Stimulated activated CD4-positive, alpha-beta T cell treated with anti-CD3 and anti-CD28 coated beads, TNF-alpha, amount 100 ng/mL, for 48 hours (primary cell): ENCODE data around the gene FGF1.

Experiments used
- DNase-seq, 3 donors: peaks; one replicate each; pipeline ENCODE4 v3.0.0-alpha.2; 2020; ENCODE audit warnings: low read depth in 3 of 3

FGF1 gene

DNA sequence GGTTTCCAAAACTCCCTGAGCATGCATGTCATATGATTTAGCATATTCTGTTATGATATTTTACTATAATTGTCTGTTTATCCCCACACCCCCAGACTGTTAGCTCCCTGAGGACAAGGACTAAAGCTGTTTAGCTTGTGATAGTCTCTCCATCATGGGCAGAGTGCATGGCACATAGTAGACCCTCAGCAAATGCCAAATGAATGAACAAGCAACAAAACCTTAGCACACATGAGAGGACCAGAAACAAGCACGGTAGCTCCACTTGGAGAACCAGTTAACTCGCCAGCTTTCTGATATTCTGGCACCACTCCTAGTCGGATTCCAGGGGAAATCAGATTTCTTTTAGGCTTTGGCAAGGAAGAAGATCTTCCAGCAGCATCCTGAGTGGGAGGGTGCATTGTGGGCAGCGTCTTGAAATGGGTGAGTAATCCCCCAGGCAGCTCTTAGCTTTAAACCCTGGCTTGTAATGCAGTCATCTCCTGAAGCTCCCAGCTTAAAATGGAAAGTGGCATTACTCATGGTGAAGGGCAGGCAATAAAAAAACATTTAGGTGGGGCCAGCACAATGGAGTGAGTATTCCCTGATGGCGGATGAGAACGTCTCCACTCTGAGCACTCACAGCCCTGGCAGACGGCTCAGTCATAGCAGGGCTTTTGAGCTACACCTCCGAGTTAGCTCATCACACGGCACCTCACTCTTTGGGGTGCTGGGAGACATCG, 41.1 kb downstream of the FGF1 start:
- no peak for DNase-seq

DNA sequence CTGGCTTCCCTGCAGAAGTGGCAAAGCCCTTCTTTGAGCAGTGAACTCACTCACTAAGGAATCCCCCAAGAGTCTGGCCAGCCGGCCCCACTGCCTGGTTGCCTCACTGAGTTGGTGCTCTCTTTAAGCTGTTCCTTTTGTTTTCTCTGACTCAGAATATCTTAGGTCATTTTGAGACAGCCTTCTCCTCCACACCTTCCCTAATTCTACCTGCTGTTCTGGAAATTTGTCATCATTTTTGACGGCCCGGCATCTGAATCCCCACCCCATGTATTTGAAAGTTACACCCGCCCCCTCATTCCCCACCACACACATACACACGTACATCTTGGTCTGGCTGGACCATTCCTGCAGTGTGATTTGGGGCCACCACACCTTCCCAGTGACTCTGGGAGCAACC, 41.8 kb downstream of the FGF1 start:
- no peak for DNase-seq

DNA sequence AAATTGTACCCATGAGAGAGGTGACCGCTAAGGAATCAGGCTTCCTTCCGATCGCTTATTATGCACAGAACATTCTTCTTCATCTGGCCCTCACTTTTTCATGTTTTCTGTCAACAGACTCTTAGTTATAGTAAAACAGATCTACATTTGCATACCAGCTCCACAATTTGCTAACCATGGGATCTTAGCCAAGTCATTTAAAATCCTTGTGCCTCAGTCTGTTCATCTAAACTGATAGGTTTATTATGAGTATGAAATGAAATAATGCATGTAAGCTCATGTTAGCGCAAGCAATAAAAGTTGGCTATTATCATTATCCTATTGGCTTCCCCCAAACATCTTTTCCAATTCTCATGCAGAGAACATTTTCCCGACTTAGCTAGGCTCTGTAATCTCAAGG, 42.3 kb downstream of the FGF1 start:
- no peak for DNase-seq

DNA sequence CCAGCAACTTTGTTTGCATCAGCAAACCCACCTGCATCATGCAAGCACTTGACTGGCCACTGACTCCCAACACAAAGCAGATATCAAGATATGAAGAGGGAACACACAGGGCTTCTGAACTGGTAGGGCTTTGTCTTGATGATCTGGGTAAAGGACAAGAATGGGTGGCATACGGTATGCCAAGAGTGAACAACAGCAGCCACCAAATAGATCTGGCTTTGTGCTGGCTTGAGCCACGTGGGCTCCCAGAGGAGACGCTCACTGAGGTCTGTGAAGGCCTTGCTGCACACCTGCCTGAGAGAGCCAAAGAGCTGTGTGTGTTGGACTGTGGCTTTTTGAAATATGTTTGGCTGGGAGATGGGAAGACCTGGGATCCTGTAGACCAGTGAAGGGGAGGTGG, 43.5 kb downstream of the FGF1 start:
- no peak for DNase-seq

DNA sequence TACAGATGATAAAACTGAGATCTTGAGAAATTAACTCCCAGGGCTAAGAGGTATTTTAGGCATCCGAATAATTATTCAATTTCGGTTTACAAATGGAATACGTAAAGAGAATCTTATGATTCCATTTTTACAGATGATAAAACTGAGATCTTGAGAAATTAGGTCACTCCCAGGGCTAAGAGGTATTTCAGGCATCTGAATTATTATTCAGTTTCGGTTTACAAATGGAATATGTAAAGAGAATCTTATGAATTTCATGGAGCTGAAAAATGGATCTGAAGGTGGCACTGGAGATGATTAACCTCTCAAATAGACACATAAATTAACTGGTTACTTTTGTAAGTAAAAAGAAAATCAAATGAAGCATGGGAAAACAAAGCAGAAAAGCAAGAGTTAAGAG, 44.2 kb downstream of the FGF1 start:
- no peak for DNase-seq

DNA sequence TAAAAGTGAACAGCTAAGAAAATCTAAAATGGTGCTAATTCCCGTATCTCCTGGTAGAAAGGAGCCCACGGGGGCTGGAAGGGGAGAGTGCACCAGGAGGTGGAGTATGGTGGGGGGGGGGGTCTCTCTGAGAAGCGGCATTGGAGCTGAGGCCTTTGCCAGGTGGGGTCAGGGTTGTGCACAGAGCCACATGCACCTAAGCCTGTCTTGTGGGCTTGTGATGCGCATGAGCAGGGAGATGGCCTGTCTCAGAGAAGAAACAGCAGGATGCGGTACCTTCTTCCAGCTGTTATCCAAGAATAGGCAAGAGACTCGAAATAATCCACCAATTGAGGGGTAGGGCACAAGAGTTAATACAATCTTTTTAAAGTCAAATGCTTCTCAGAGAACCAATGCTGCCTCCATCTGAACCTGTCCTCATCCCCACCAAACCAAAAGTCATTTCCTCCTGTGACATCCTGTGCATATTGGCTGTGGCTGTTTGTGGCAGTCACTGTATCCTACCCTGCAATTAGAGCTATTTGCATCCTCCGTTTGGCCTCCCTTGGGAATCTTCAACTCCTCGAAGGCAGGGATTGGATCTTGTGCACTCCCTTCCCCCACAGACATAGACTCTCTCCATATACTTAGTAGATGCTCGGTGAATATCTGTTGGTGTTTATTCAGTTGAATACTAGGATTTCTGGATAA, 45.4 kb downstream of the FGF1 start:
- no peak for DNase-seq

DNA sequence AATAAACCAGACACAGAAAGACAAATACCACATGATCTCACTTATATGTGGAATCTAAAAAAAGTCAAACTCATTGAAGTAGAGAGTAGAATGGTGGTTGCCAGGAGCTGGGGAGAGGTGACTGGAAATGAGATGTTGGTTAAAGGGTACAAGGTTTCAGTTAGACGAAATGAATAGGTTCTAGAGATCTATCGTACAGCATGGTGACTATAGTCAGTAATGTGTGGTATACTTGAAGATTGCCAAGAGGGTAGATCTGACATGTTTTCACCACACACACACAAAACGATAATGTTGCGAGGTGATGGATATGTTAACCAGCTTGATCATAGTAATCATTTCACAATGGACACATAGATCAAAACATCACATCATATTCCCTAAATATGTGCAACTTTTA, 46.4 kb downstream of the FGF1 start:
- no peak for DNase-seq

DNA sequence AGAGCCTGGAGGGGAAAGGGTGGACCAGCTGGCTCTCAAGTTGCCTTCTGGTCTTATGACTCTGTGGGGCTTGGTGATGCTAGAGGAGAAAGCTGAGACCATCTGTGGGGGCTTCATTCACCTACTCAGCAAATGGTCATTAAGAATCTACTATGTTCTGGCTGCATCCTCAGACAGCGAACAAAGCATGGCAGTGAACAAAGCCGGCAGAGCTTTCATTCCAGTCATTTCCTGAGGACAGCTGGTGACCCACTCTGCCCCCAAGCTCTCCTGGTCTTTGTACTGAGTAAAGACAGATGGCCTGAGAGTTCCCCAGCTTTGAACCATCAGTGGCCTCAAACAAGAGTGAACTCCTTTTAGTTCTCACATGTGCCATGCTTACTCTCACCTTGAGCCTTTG, 48.0 kb downstream of the FGF1 start:
- DNase-seq = no peak

DNA sequence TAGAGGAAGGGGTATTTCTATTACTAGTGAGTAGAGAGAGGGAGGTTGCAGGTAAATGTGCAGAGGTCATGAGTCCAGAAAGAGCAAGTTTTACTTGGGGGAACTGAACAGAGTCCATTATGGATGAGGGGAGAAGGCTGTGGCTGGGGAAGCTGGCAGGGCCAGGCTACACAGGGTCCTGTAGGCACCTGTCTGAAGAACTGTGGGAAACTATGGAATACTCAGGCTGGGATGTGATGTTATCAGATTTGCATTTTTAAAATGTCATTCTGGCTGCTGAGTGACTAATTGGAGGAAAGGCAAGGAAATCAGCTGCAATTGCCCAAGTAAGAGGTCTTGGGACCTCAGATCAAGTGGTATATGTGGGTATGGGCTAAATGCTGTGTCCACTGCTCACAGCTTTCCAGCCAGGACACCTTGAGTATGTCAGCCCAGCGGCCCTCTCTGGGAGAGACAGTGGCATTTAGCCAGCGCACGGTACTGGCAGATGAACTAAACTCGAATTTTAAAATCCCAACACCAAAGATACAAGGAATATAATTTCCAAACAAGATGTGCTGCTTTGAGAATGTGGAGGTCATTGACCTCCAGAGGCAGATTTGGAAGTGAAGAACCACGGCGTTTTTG, 49.1 kb downstream of the FGF1 start:
- no peak for DNase-seq

DNA sequence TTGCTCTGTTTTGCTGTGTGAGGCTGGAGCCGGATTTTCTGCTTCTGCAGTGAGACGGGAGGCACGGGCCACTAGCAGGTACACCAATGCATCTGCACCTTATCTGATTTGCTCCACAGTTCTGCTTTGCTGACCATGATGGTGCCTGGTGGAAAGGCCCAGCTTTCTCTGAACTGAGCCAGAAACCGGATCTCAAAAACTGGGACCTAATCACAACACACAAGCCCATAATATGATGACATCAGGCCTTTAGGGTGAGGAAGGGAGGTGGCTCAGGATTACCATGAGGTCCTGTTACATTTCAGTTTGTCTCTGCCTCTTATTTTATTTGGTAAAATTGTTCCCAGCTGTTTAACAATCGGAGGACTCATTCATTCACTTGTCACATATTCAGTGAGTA, 49.8 kb downstream of the FGF1 start:
- no peak for DNase-seq

DNA sequence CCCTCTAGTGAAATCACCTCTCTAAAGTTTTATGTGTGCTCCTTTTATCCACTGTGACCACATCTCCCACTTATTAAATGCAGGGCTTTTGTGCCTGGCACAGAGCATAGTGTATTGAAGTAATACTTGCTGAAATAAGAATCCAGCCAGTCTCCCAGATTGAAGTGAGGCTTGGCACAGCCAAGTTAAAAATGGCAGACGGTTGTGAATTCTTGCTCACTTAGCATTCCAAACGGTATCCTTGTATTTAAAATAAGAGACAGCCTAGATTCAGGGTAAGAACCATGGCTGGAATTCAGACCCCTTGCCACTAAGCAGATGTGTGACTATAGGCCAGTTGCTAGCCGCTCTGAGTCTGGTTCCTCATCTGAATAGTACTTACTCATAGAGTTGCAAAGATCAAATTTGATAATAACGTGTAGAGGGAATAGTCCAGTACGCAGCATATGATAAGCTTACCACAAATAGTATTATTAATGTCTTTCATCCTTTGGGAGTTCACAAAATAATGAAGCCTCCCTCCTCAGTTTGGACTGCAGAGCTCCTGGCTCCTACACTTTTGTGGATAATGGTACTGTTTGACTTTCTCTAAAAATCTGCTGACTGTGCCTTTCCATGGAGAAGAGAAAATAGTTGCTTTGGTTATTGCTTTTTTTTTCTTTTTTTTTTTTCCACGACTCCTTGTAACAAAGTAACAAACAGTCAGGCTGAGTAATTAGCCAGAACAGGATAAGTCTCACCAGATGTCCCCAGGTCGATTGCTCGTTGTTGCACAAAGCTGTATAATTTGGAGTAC, 51.5 kb downstream of the FGF1 start:
- DNase-seq = no peak

DNA sequence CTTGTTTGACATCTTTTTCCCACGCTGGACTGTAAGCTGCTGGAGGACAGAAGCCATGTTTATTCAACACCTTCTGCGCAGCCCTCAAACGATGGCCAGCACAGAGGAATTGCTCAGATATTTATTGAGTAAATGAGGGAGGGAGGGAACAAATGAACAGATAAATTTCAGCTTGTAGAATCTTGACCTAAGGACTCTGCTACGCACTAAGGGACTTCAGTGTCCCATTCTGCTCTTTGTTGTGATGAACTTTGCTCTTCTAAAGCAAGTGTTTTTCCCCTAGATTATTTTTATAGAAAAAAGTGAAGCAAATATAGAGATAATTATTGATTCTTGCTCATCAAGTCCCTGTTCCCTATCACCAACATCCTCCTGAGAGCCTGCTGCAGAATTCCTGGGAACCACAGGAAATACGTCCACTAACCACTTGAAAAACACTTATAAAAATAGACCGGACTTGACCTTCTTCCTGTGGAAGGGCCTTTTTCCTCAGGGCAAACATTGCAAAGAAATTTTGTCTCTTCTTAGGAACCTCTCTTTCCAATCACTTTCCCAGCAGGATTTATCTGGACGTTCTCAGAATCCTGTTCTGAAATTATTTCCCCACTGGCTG, 54.9 kb downstream of the FGF1 start:
- no peak for DNase-seq

DNA sequence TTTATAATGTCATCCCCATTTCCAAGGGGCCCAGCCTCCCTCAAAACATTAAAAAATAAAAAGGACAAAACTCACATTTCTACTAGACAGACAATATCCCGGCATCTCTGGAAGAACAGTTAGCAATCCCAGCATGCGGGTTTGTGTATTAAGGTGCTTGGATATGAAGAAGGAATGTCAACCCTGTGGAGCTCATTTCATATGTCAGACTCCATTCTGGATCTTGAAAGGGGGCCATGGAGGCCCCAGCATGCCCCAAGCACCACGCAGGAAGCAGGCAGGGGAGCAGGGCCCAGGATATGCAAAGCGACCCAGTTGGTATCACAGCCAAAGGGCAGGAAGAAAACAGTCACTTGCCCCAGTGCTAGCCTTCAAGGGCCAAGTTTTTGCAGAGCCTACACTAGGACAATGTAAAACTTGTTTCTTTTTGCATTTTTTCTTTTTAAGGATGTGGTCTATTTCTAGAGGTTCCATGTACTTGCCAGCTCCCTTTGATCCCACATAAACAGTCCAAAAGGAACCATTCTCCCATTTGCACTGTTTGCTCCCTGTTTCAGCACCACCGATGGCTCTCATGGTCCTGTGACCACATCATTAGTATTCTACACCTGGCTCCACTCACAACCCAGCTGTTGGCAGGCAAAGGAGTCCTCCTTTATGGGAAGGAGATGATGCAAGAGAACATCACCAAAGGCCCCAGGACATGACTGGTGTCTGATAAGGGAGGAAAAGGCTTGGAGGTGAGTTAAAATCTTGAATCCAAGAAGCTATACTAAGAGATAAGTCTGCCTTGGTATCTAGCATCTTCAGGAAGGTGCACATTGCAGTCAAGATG, 58.3 kb downstream of the FGF1 start:
- no peak for DNase-seq

DNA sequence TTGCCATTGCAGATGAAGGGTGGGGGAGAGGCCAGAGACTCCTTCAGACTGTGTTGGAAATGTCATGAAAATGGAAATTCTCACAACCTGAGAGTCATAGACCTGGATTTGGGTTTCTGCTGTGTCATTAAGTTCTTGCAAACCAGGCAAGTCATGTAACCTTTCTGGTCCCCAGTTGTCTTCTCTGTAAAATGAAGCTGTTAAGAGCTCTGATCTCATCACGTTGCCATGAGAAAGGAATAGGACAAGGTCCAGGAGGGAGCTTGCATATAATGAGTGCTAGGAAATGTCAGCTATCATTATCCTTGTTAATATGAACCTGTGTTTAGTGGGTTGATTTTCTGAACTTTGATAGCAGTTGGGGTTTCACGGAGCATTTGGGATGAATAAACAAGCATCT, 59.1 kb downstream of the FGF1 start:
- DNase-seq = no peak

DNA sequence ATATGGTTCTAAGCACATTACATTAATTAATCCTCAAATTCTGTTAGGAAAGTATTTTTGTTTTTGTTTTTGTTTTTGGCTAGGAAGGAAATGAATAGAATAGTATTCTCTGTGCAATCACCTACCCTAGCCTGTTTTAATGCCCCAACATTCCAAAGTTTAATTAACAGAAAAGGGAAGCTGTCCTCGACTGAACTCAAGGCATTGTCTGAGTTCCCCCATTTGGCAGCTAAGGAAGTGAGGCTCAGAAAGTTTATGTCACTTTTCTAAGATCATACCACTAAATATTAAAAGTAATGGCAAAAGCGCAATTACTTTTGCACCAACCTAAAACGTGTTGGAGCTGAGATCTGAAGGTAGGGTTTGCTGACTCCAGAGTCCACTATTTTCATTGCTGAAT, 59.8 kb downstream of the FGF1 start:
- DNase-seq = no peak

DNA sequence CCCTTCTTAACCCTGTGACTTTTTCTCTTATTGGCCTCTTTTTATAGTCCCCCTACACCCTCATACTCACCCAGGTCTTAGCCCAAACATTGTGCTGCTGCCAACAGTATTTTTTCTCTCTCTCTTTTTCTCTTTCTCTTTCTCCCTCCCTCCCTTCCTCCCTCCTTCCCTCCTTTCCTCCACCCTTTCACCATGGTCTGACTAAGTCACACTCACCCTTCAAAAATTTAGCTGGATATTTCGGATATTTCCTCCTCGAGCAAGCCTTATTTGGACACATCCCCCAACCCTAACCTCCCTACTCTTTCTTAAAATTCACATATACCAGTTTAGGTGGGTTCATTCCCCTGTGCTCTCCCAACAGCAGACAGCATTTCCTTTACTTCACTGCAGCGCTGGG, 64.7 kb downstream of the FGF1 start:
- no peak for DNase-seq

DNA sequence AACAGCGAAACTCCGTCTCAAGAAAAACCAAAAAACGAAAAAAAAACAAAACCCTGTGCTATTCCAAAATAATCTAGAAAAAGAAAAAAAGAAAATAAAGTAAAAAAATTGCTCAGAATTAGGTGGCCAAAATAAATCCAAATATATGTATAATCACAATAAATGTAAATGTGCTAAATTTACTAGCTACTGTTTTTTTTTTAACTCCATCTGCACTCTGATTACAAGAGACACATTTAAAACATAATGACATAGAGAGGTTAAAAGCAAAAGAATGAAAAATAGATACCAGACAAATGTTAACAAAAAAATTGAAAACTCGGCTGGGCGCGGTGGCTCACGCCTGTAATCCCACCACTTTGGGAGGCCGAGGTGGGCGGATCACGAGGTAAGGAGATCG, 66.1 kb downstream of the FGF1 start:
- no peak for DNase-seq

DNA sequence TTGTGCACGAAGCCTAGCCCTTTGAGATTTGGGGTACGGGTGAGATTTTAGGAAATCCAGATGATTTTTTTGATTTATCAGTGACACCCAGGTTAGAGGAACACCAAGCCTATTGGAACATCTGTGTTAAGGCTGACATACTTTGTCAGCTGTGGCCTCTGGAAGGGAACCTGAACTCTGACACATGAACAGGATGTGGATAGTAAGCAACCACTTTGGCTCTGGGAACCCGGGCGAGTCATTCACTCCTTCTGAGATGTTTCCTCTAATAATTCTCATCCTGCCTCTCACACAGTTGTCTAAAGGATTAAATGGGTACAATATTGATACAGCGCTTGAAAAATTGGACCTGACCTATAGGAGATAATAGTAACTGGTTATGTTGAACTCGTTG, 67.8 kb downstream of the FGF1 start:
- peak; percentile 20 to 41 (median 33) for DNase-seq

DNA sequence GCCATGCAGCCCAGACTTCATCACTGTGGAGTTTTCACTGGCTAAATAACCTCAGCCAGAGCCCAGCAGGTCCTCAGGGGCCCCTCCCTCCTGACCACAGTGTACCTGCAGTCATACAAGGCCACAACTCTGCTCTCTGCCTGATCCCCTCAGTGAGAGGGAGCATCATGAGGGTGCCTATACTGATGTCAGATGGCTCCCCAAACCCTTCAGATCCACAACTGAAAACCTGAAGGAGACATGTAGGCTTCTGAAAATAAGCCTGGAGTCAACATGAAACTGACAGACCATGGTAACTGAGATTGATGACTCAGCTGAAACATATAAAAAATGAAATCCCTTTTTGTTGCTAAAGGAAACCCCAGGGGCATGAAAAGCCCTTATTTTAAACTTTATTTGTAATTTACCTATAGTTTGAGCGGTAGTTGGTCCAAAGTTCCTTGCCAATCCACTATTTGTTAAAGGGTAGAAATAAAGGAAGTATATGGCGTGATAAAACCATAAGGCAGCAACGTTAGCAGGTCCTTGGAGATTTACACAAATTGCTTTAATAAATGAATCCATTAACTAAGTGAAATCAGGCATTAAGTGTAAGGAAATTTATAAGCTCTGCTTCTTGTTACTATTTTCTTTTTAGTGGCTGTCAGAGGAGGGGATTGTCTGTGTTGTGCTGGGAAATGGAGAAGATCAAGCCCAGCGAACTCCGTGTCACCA, 68.3 kb downstream of the FGF1 start:
- peak in 2 of 3 donors; percentile 7 to 15 for DNase-seq

DNA sequence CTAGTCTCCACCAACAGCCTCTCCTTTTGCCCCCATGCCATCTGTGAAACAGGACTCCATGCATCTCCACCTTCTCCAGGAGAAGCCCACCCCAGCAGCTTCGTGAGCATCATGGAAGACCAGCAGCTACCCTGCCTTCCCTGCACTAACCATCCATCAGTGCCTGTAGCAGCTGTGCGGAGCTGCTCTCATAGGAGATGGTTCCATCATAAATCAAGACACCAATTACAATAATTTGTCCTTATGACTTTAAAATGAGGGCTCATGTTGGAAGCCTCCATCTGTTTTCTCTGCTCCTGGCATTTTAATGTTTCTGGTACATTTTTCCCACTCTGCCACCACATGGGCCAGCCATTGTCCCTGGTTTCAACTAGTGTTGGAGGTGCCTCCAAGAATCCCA, 69.9 kb downstream of the FGF1 start:
- DNase-seq = no peak
